Measurements from ENCODE around the gene CATSPER4.

The CATSPER4 gene

GRCh38 chr1:26234644-26235370, 44.4 kb downstream of the CATSPER4 start:
- DNase-seq (ENCODE audit: extremely low read depth in 1 of 2, low read depth in 1 of 2), result no peak

GRCh38 chr1:26237230-26237966, 47.0 kb downstream of the CATSPER4 start:
- DNase-seq (ENCODE audit: extremely low read depth in 1 of 2, low read depth in 1 of 2), result no peak

- DNase-seq (ENCODE audit: extremely low read depth in 1 of 2, low read depth in 1 of 2), result no peak
Observed at GRCh38 chr1:26239936-26240335, 49.5 kb downstream of the CATSPER4 start.
